HCT116 (cell line): ENCODE results near the gene DCUN1D2.

ENCODE experiments used
- CEBPB ChIP-seq: IDR thresholded peaks from 2 replicates; pipeline ENCODE4 v1.6.1; 2012; ENCODE audit warnings: low read depth
- CTCF ChIP-seq, 3 experiments: fragments of 200-600 bp in 1 of 3; sonication (generic) in 1 of 3; IDR thresholded peaks in 2 of 3; conservative IDR thresholded peaks in 1 of 3; 2 replicates each; pipeline ENCODE4 v1.5.1; 2012 to 2017; ENCODE audit warnings: low read depth in 2 of 3, low read length in 2 of 3, antibody characterized with exemption in 1 of 3, borderline replicate concordance in 1 of 3, control low read depth in 1 of 3, mild to moderate bottlenecking in 1 of 3, mixed read lengths in 1 of 3, mixed run types in 1 of 3, moderate library complexity in 1 of 3; ENCODE audit not compliant: insufficient read depth in 1 of 3
- ELF1 ChIP-seq: IDR thresholded peaks from 2 replicates; pipeline ENCODE4 v1.6.1; 2012; ENCODE audit warnings: low read depth, borderline replicate concordance
- EZH2 ChIP-seq: fragments of 200-600 bp; sonication (generic); IDR thresholded peaks from 2 replicates; pipeline ENCODE4 v1.6.1; 2017; ENCODE audit warnings: antibody characterized with exemption, mixed run types
- FOSL1 ChIP-seq: IDR thresholded peaks from 2 replicates; pipeline ENCODE4 v1.6.1; 2012; ENCODE audit warnings: low read depth
- POLR2A ChIP-seq: IDR thresholded peaks from 2 replicates; pipeline ENCODE4 v1.7.0; 2011; ENCODE audit warnings: borderline replicate concordance; ENCODE audit not compliant: insufficient read depth, insufficient read length; ENCODE audit errors: extremely low read depth
- POLR2AphosphoS5 ChIP-seq: IDR thresholded peaks from 2 replicates; pipeline ENCODE4 v1.6.1; 2011; ENCODE audit warnings: mild to moderate bottlenecking, low read depth, low read length, moderate library complexity
- SIN3A ChIP-seq: IDR thresholded peaks from 2 replicates; pipeline ENCODE4 v1.6.1; 2012; ENCODE audit warnings: low read depth
- TCF7L2 ChIP-seq: IDR thresholded peaks from 2 replicates; pipeline ENCODE4 v1.7.0; 2011; ENCODE audit warnings: borderline replicate concordance, inconsistent platforms; ENCODE audit not compliant: insufficient read depth, insufficient read length; ENCODE audit errors: extremely low read depth
- YY1 ChIP-seq: IDR thresholded peaks from 2 replicates; pipeline ENCODE4 v1.6.1; 2011; ENCODE audit warnings: low read length, low read depth, moderate library complexity, mild to moderate bottlenecking; ENCODE audit not compliant: insufficient replicate concordance; ENCODE audit errors: extremely low read depth
- ZBTB33 ChIP-seq: IDR thresholded peaks from 2 replicates; pipeline ENCODE4 v1.6.1; 2011; ENCODE audit warnings: mild to moderate bottlenecking, low read length, moderate library complexity; ENCODE audit not compliant: insufficient replicate concordance; ENCODE audit errors: extremely low read depth
- ZNF274 ChIP-seq: fragments of 200-500 bp; sonication (Bioruptor generic); IDR thresholded peaks from 2 replicates; pipeline ENCODE4 v1.6.1; 2014; ENCODE audit warnings: mild to moderate bottlenecking, low read depth, low read length, inconsistent platforms

- TF ChIP-seq POLR2A (no peak), CTCF (IDR thresholded peaks at IDR 0.05 in 2 of 3, conservative IDR thresholded peaks at IDR 0.05 in 1 of 3; ENCODE audit: borderline replicate concordance in 1 of 3, insufficient read depth in 1 of 3, low read depth in 2 of 3, low read length in 2 of 3) (no peak), EZH2 (no peak), POLR2AphosphoS5 (no peak), CEBPB (no peak), TCF7L2 (no peak), ELF1 (no peak), SIN3A (no peak), ZBTB33 (no peak), ZNF274 (no peak), FOSL1 (no peak), YY1 (no peak)
Measured at GRCh38 chr13:113426591-113426986, 63.9 kb downstream of the DCUN1D2 start.
